Uterus (tissue), 4 donors: ENCODE measurements around the gene SPP2. TPM values are rescaled to one million over a fixed set of nuclear protein-coding genes. Genes with fewer than 3 reads are reported as not detected.

ENCODE experiments used
- DNase-seq, 2 donors: peaks; one replicate each; pipeline ENCODE4 v3.0.0-alpha.2; 2019 to 2020
- H3K27ac ChIP-seq, 2 donors: fragments of 200-600 bp; sonication (generic); 1 replicate in 1 of 2; 2 replicates in 1 of 2; pipeline ENCODE4 v1.5.1; 2016 to 2018
- H3K27me3 ChIP-seq, 2 donors: fragments of 200-600 bp; sonication (generic); one replicate each; pipeline ENCODE4 v1.5.1; 2018 to 2019; ENCODE audit warnings: control low read depth in 1 of 2
- H3K36me3 ChIP-seq, 2 donors: fragments of 200-600 bp; sonication (generic); one replicate each; pipeline ENCODE4 v1.5.1; 2019; ENCODE audit warnings: control low read depth in 1 of 2
- H3K4me1 ChIP-seq, 2 donors: fragments of 200-600 bp; sonication (generic); one replicate each; pipeline ENCODE4 v1.5.1; 2018 to 2019; ENCODE audit warnings: control low read depth in 1 of 2
- H3K4me3 ChIP-seq, 2 donors: fragments of 200-600 bp; sonication (generic); 1 replicate in 1 of 2; 2 replicates in 1 of 2; pipeline ENCODE4 v1.5.1; 2018 to 2019; ENCODE audit warnings: mild to moderate bottlenecking in 1 of 2
- H3K9me3 ChIP-seq, 2 donors: fragments of 200-600 bp; sonication (generic); one replicate each; pipeline ENCODE4 v1.5.1; 2019; ENCODE audit warnings: control low read depth in 1 of 2
- CTCF ChIP-seq, 4 experiments: fragments of 200-600 bp in 2 of 4; fragments of 450-650 bp in 2 of 4; sonication (generic) in 2 of 4; IDR thresholded peaks; one replicate each; pipeline ENCODE4 v1.5.1; 2016 to 2019; ENCODE audit warnings: antibody characterized with exemption in 4 of 4, mild to moderate bottlenecking in 2 of 4, moderate library complexity in 1 of 4
- POLR2A ChIP-seq, 2 donors: fragments of 450-650 bp; IDR thresholded peaks; one replicate each; pipeline ENCODE4 v1.6.1; 2016; ENCODE audit warnings: antibody characterized with exemption in 2 of 2, mild to moderate bottlenecking in 1 of 2, moderate library complexity in 1 of 2
- intact Hi-C: fragments of 100-400 bp; cut with DNase I; formaldehyde crosslinking; loops from one replicate; pipeline ENCODE4 v1.15.1; 2023; ENCODE audit warnings: low total_unique reads
- total RNA-seq, 4 donors: library from RNA; depleted of rRNA in 3 of 4; stranded (reverse); fragments of >200 nt in 3 of 4; gene quantifications; one replicate each; pipeline versions ENCODE4 v1.1.0 to v1.2.4, GENCODE V29; 2014 to 2023
- donor health status: DM: yes; HTN: yes; CAD: no.

SPP2 gene
- 1 to 10 TPM in 1 of 4 donors, not detected in 3; 1.3 TPM for total RNA-seq

- intact Hi-C loops, result no loop called here
Measured at GRCh38 chr2:234050455-234051135, at the start of gene SPP2. Gene SPP2, plus strand, starts transcription at chr2:234050702. Its CDS starts 85 bp downstream, at chr2:234050787.

GRCh38 chr2:234001380-234002160, 48.9 kb upstream of the SPP2 start:
- intact Hi-C loops, result no loop called here
- TF ChIP-seq POLR2A (IDR thresholded peaks at IDR 0.05), result no peak
- no peak for TF ChIP-seq CTCF (IDR thresholded peaks at IDR 0.05)

More at GRCh38 chr2:234050455-234051135, at the start of gene SPP2:
- H3K4me1 ChIP-seq, result no peaks in the 10 kb centered on the region
- no peak within 1 kb of the TSS for H3K4me3 ChIP-seq
- no peak for DNase-seq
- TF ChIP-seq POLR2A (IDR thresholded peaks at IDR 0.05), result no peak
- no peak for TF ChIP-seq CTCF (IDR thresholded peaks at IDR 0.05)
- no peaks in the 10 kb centered on the region for H3K9me3 ChIP-seq
- H3K36me3 ChIP-seq, result no peaks in the 10 kb centered on the region
- H3K27ac ChIP-seq, result no peak within 1 kb of the TSS
- H3K27me3 ChIP-seq, result no peaks in the 10 kb centered on the region

DNA sequence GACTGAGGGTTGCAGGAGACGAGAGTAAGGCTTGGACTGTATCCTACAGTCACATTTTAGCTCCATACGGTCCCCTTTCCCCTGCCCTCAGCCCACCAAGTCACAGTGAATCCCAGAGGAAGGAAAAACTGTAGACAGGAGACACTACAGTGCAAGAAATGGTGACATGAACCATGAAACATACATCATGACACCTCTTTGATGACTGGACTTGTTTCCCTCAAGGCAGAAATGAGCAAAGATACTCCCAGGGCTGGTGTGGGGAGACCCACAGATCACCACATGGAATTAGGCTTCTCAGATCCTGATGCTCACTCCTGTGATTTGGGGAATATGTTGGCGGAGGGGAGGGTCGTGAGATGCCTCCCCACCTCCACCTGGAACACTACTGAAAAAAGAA, 48.2 kb upstream of the SPP2 start:
- TF ChIP-seq CTCF (IDR thresholded peaks at IDR 0.05) (no peak), POLR2A (IDR thresholded peaks at IDR 0.05) (no peak)
- no peaks in the 10 kb centered on the region for H3K36me3 ChIP-seq
- no peaks in the 10 kb centered on the region for H3K4me1 ChIP-seq
- H3K4me3 ChIP-seq, result no peak overlapping the region
- DNase-seq, result no peak
- intact Hi-C loops, result no loop called here
- H3K9me3 ChIP-seq, result no peaks in the 10 kb centered on the region
- H3K27me3 ChIP-seq, result no peaks in the 10 kb centered on the region
- H3K27ac ChIP-seq, result no peak overlapping the region

More at GRCh38 chr2:234001380-234002160, 48.9 kb upstream of the SPP2 start:
- no peaks in the 10 kb centered on the region for H3K36me3 ChIP-seq
- no peak overlapping the region for H3K27ac ChIP-seq
- no peaks in the 10 kb centered on the region for H3K27me3 ChIP-seq
- H3K4me1 ChIP-seq, result no peaks in the 10 kb centered on the region
- no peak for DNase-seq
- H3K4me3 ChIP-seq, result no peak overlapping the region
- no peaks in the 10 kb centered on the region for H3K9me3 ChIP-seq

GRCh38 chr2:234003972-234004617, 46.4 kb upstream of the SPP2 start:
- Histone ChIP-seq H3K4me3 (no peak overlapping the region), H3K4me1 (no peaks in the 10 kb centered on the region), H3K9me3 (no peaks in the 10 kb centered on the region), H3K27me3 (no peaks in the 10 kb centered on the region), H3K27ac (no peak overlapping the region), H3K36me3 (no peaks in the 10 kb centered on the region)
- no peak for DNase-seq
- intact Hi-C loops, result no loop called here
- TF ChIP-seq POLR2A (IDR thresholded peaks at IDR 0.05) (no peak), CTCF (IDR thresholded peaks at IDR 0.05) (no peak)

DNA sequence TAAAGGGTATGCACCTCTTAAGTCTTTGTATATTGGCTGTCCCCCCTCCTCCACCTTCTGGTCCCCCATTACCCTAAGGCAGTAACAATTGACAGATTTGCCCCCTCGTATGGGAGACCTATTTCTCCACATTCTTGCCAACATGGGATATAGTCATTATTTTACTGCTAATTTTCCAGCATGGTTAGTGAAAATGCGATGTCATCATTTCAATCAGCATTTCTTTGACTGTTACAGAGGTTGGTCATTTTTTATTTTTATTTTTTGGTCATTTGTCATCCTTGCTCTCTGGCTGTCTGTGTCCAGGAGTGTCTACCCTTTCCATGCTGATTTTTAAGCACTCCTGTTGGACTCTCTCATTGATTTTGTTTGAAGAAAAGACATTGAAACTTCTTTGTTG, 45.4 kb upstream of the SPP2 start:
- H3K4me3 ChIP-seq, result no peak overlapping the region
- H3K36me3 ChIP-seq, result no peaks in the 10 kb centered on the region
- H3K4me1 ChIP-seq, result no peaks in the 10 kb centered on the region
- DNase-seq, result no peak
- no peaks in the 10 kb centered on the region for H3K9me3 ChIP-seq
- no peak overlapping the region for H3K27ac ChIP-seq
- no peaks in the 10 kb centered on the region for H3K27me3 ChIP-seq
- intact Hi-C loops, result no loop called here
- TF ChIP-seq CTCF (IDR thresholded peaks at IDR 0.05), result no peak
